Astrocyte (in vitro differentiated cells and primary cell): ENCODE data around the gene NPHS2.

Experiments
- CTCF ChIP-seq: IDR thresholded peaks from 2 replicates; pipeline ENCODE4 v1.5.1; 2011; ENCODE audit warnings: low read depth, mild to moderate bottlenecking, inconsistent platforms, low read length, moderate library complexity; ENCODE audit not compliant: insufficient read depth
- EZH2 ChIP-seq: IDR thresholded peaks from 2 replicates; pipeline ENCODE4 v1.6.1; 2012; ENCODE audit warnings: mild to moderate bottlenecking, low read length, inconsistent platforms; ENCODE audit not compliant: insufficient read depth

GRCh38 chr1:179548666-179549367 is 26.9 kb downstream of the NPHS2 start:
- no peak for TF ChIP-seq EZH2
- TF ChIP-seq CTCF: no peak
